ENCODE data around the gene AGK. TPM values are rescaled to one million over a fixed set of nuclear protein-coding genes. Genes with fewer than 3 reads are reported as not detected.

AGK gene, protein sequence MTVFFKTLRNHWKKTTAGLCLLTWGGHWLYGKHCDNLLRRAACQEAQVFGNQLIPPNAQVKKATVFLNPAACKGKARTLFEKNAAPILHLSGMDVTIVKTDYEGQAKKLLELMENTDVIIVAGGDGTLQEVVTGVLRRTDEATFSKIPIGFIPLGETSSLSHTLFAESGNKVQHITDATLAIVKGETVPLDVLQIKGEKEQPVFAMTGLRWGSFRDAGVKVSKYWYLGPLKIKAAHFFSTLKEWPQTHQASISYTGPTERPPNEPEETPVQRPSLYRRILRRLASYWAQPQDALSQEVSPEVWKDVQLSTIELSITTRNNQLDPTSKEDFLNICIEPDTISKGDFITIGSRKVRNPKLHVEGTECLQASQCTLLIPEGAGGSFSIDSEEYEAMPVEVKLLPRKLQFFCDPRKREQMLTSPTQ
- 28.1 and 28.7 TPM in 2 replicates for total RNA-seq

DNA sequence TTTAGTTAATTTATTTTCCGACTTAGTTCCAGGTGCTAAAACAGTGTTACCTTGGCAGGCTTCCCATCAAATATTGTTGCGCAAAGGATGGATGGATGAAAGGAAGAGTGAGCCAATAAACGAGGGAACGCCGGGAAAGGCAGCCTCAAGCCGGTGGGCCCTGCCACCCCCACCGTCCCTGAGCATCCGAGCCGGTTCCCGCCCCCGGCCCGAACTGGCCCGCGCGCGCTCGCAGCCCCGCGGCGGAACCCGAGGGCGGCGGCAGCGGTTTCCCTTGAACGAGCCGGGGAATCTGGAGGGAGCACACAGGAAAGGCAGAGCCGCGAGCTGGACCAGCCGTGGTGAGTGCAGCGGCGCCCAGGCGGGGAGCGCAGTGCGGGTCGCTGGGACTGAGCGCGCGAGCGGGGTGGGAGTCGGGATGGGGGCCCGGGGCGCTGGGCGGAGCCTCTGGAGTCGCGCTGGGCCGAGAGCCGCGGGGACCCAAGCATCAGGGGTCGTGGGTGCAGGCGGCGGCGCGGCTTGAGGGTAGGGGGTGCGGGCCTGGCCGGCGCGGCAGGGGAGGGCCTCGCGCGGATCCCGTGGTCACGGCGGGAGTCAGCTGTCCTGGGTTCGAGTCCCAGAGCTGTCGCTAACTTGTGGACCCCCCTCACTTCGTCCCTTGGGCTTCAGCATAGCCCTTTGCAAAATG is at the start of gene AGK:
TSS of gene AGK (plus strand) at position 317 of the 688 bp plus-strand sequence. CDS start 4,057 bp downstream, outside the sequence.

DNA sequence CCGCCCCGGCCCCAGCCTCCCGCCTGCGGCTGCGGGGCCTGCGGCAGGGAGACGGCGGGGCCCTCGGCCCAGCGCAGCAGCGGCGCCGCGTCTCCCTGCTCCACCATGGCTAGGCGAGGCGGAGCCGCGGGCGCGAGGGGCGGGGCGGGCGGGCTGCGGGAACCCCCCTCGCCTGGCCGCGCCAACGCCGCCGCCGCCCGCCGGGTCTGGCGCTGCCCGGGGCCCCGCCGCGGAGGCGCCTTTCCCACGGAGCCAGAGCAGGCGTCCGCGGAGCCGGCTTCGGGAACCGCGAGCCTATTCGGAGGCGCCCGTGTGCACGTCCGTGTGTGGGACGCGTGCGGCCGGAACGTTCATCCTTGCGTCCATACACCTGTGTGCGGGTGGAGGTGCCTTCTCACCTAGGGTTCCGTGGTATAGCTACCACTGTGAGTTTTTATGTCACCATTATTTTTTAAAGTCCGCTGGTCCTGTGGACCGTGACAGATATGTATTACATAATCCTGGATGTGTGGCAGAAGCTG is 150.9 kb downstream of the AGK start, which contains the start of gene DENND11:
TSS of gene DENND11 (minus strand) at position 120 of the 521 bp plus-strand sequence. CDS start at position 107, 13 bp downstream.

Other genes starting within 250 kb of the AGK start
- 1.7 and 1.9 TPM in 2 replicates for gene DENND11, start 150.8 kb downstream of the AGK start, total RNA-seq
- gene WEE2, start 156.9 kb downstream of the AGK start, total RNA-seq: not detected in 2 replicates
- 226 and 265 TPM in 2 replicates for gene SSBP1, start 186.9 kb downstream of the AGK start, total RNA-seq
- gene TAS2R3, start 212.7 kb downstream of the AGK start, total RNA-seq: not detected in 2 replicates
- under 0.01 TPM in 1 of 2 replicates, not detected in the other for gene TAS2R4, start 225.3 kb downstream of the AGK start, total RNA-seq
- gene TAS2R5, start 238.8 kb downstream of the AGK start, total RNA-seq: not detected in 2 replicates